ENCODE measurements around the gene ZBTB20.
A peak's percentile ranks its signal among the peaks of the same experiment; 100 is the strongest.

ZBTB20 gene

GRCh38 chr3:114393367-114394072 lies 753.6 kb downstream of the ZBTB20 start:
- TF ChIP-seq CTCF (conservative IDR thresholded peaks at IDR 0.05; ENCODE audit: control insufficient read depth, insufficient read depth, low read depth, low read length), result no peak
- no peak for DNase-seq (ENCODE audit: low read depth)
- H3K4me3 ChIP-seq (ENCODE audit: control insufficient read depth, low read depth, low read length), result no peak overlapping the region

- no peak for DNase-seq (ENCODE audit: low read depth)
- H3K4me3 ChIP-seq (ENCODE audit: control insufficient read depth, low read depth, low read length), result no peak overlapping the region
- no peak for TF ChIP-seq CTCF (conservative IDR thresholded peaks at IDR 0.05; ENCODE audit: control insufficient read depth, insufficient read depth, low read depth, low read length)
Observed at GRCh38 chr3:114392831-114393230, 754.3 kb downstream of the ZBTB20 start.

- DNase-seq (ENCODE audit: low read depth), result no peak
- no peak for TF ChIP-seq CTCF (conservative IDR thresholded peaks at IDR 0.05; ENCODE audit: control insufficient read depth, insufficient read depth, low read depth, low read length)
- H3K4me3 ChIP-seq (ENCODE audit: control insufficient read depth, low read depth, low read length), result no peak overlapping the region
Observed at GRCh38 chr3:114389156-114389555, 757.9 kb downstream of the ZBTB20 start.

- no peak overlapping the region for H3K4me3 ChIP-seq (ENCODE audit: control insufficient read depth, low read depth, low read length)
- DNase-seq (ENCODE audit: low read depth), result no peak
- no peak for TF ChIP-seq CTCF (conservative IDR thresholded peaks at IDR 0.05; ENCODE audit: control insufficient read depth, insufficient read depth, low read depth, low read length)
Observed at GRCh38 chr3:114384558-114384903, 762.6 kb downstream of the ZBTB20 start.

- TF ChIP-seq CTCF (conservative IDR thresholded peaks at IDR 0.05; ENCODE audit: control insufficient read depth, insufficient read depth, low read depth, low read length), result peak; percentile 99
- H3K4me3 ChIP-seq (ENCODE audit: control insufficient read depth, low read depth, low read length), result peak overlapping the region; percentile 23
- DNase-seq (ENCODE audit: low read depth), result peak; percentile 91
Observed at GRCh38 chr3:114383875-114384557, 763.1 kb downstream of the ZBTB20 start.

- H3K4me3 ChIP-seq (ENCODE audit: control insufficient read depth, low read depth, low read length), result no peak overlapping the region
Observed at GRCh38 chr3:114380233-114380651, 766.8 kb downstream of the ZBTB20 start.

More at GRCh38 chr3:114380233-114380651, 766.8 kb downstream of the ZBTB20 start:
- TF ChIP-seq CTCF (conservative IDR thresholded peaks at IDR 0.05; ENCODE audit: control insufficient read depth, insufficient read depth, low read depth, low read length), result no peak
- peak; percentile 88 for DNase-seq (ENCODE audit: low read depth)
